GM18526 (cell line): ENCODE measurements around the gene GAB1.

Experiments
- POLR2A ChIP-seq: IDR thresholded peaks from 3 replicates; pipeline ENCODE4 v1.6.1; 2011; ENCODE audit not compliant: insufficient read length; ENCODE audit errors: extremely low read depth

The GAB1 gene

DNA sequence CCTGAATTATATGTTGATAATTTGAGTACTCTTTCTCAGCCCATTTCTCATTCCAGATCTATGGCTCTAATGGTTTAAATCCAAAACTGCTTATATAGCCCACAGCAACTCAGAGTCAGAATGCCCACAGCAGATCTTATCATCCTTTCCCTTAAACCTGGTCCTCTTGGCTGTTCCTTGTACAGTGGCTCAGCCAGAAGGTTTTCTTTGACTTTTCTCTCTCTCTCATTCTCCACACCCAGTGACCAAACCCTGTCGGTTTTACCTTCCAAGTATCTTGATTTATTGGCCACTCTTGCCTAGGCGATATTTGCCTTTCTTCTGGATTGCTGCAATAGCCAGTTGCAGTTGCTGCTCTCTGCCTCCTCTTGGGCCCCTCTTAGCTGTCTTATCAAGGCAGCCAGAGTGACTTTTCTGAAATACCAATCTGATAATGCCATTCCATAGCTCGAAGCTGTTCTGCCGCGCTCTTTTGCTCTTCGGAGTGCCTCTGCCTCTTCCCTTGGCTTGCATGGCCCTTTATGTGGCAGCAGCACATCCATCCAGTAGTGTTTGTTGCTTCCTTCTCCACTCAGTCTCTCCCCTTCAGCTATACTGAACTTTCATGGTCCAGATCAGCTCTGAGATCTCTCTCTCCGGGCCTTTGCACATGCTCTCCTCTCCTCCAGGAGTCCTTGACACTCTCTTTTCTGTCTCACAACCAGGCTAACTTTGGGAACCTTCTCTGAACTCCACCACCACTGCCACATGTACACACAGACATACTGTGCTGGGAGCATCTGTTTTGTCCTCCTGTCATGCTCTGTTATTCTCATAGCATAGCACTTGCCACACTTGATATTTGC is 11.8 kb downstream of the GAB1 start:
- no peak for TF ChIP-seq POLR2A

DNA sequence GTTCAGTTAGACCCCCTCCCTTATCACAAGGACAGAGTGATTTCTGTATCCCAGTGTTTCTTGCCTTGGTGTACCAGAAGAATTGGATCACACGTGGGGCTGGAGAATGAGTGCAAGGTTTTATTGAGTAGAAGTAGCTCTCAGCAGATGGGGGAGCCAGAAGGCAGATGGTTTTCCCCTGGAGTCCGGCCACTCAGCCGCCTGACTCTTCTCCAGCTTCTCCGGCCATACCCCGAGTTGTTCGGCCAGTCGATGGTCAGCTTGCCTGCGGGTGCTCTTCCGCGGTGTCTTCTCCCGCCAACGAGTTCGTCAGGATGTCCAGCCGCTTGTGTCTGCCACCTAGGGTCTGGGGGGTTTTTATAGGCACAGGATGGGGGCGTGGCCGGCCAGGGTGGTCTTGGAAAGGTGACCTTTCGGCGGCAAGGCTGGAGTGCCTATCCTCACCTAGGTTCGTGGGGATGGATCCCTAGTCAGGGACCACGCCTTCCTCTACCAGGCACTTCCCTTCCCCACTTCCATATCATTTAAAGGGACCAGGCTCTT is 14.5 kb downstream of the GAB1 start:
- no peak for TF ChIP-seq POLR2A

DNA sequence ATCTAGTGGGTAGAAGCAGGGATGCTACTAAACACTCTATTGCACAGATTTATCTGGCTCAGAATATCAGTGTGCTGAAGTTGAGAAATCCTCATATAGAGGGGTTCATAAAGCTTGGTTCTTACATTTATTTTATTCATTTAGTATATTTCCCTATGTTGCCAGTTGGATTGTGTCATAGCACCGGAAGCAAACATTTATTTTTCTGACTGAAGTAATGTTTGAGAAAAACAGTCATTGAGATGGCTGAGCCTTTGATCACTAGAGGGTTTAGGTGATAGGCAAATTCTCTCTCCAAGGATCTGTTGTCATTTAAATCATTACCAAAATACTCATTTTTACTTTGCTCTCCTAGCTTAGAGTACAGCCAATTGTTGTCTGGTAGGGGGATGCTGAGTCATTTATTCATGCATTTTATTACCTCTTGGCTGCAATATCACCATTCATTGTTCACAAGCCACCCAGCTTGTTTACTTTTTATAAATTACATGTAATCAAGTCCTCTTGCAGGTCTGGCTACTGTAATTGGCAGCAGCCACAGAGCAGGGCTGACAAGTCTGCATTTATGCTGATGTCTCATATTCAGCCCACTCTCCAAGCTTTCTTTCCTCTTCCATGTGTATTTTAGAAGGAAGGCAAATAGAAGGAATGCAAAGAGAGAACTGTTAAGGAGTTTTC is 15.2 kb downstream of the GAB1 start:
- TF ChIP-seq POLR2A = no peak

DNA sequence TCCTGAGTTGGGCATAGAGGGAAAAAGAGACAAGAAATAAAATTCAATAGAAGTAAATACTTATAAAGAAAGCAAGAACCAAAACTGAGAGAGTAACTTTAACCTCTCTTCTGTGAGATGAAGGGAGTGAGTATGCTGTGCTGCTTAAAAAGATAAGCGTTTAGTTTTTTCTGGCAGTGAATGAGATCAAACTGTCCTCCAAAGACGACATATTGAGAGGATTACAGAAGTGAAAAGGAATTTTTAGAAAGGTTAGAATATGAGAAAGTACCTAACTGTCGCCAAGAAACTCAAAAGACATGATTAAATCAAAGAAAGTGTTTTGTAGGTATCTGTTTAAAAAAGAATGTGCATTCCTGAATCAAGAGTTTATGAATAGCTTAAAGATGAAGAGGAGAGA is 16.0 kb downstream of the GAB1 start:
- TF ChIP-seq POLR2A = no peak

DNA sequence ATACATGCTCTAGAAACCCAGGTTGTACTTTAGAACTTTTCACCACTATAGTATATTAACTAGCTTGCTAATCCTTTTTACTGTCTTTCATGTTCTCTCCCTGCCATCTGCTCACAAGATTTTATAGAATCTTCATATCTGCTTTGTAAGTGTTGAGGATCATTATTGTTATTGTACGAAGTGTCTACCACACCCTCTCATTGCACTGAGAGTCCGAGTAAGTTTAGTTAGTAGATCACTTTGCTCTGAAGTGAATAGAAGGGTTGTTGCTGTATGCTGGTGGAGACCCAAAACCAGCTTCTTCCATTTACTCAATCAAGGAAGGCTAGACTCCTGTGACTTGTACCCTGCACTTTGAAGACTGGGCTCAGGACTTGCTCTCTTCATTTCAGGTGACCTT is 17.1 kb downstream of the GAB1 start:
- no peak for TF ChIP-seq POLR2A

DNA sequence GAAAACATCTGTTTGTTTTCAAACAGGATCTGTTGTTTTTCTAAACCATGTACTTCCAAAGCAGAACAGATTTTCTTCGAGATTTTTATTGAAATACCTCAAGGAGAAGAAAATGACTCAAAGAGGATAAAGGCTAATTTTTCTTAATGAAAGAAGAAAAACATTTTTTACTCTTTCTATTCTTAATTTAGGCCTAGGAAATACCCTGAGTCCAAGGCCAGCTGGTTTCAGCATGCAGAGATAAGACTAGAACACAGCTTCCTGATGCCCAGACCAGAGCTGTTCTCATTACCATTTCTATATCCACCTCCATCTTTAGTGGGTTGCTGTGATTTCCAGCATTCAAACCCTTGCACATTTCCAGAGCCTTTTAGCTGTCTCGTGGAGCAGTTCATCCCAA is 18.3 kb downstream of the GAB1 start:
- no peak for TF ChIP-seq POLR2A

DNA sequence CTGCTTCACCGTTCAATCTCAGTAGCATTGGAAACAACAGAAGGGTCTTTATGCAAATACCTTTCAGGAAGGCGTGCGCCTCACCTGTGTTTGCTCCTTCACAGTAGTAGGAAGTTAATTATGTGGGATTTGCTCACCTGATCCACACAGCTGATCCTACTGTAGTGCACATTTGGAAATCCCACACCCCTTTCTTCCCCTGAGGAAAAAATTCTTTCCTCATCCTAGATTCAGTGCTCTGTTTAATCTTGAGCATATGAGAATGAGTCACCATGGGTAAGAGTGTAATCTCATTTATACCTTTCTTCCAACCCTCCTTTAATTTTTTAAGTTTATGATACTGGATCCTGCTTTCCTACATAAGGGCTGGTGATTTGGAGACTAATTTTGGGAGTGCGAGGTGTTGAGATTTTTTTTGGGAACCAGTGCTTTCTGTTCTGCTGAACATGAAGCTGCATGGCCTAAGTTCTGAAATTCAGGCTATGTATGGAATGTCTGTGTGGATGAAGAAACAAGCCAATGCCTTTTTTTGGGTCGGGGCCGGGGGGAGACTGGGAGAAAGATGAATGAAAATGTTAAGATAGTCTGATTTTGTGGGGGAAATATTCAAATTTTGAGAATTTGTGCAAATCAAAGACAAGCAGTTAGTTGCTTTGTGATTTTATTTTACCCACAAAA is 19.0 kb downstream of the GAB1 start:
- TF ChIP-seq POLR2A = no peak

DNA sequence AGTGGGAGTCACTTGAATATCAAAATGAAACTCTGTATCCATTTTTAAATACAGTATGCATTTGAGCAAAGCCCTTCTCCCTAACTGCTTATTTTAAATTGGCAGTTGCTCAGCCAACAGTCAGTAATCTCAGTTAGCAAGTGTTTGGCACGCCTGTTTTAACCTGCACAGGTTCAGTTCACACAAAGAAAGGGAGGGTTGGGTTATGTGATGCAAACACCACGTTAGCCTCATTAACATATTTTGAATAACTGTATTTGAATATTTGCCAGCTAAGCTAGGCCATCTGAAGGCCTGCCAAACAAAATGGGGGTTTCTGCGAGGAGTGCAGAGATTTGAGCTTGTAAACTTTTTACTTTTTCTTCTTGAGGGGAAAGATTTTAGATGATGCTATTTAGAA is 19.8 kb downstream of the GAB1 start:
- no peak for TF ChIP-seq POLR2A

DNA sequence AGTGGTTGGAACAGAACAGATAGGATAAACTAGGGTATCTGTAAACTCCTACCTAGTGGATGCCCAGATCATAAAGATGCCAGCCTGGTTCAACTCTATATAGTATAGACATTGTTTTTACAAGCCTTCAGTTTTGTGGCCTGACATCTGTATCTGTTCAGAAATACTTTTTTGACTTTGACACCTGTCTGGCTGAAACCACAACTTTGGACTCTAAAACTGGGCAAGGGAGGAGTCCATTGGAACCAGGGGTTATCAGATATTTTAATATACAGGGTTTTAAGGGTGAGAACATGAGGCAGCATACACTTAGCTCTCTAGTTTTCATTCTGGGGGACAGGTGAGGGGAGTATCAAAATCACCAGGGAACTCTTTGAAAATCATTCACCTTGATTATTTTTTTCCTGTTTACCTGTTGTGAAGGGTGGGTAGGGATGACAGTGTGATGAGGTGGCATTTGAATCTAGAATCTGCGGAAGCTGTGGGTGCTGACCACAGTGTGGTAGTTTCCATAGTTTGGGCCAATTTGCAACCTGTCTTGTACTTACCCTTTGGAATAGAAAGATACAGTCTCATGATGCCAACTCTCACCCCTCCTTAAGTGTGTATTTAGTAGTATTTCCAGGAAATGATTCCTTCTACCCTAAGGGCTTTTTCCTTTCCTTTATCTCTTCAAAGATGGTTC is 20.6 kb downstream of the GAB1 start:
- no peak for TF ChIP-seq POLR2A

DNA sequence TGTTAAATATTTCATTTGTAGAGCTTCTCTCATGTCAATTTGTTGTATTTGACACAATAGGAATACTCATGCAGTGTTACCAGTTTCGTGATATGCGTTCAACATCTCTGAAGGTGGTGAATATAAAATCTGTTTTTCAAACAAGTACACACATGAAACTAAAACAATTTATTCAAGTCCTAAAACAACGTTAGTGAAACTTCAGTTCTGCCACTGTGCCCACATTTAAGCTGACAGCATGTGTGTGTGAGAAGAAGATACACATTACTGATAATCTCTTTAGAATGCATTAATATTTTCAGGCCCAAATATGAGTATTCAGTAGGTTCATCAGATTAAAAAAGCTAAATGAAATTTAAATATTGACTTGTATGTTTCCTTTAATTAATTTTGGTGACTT is 21.7 kb downstream of the GAB1 start:
- no peak for TF ChIP-seq POLR2A

DNA sequence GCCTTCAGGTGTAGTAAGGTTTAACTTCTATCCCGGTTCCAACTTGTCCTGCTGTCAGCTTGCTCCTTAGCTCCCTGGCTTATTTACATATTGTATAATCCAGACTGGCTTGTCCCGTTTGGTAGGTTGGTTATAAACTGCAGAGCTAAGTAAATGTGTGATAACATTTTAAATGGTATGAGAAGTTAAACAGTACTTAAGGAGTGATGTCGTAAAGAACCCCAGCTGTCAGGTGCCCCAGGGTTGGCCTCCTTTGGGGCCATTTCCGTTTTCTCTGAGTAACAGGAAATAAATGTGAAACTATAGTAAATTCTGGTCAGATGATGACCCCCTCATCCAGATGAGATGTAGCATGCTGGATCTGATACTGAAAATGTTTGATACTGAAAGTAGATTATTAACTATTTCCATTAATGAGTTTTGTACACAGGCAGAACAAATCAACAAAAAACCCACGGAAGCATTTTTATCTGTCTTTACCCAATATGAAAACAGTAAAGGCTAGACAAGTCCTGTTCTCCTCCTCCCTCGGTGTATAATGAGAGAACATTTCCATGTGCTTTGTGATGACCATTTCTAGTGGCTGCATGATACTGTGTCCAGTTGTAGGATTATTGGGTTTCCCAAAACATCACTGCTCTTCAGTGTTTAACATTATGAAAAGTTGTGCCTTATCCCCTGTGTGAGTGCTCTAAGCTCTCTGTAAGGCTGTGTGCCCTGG is 22.4 kb downstream of the GAB1 start:
- no peak for TF ChIP-seq POLR2A

DNA sequence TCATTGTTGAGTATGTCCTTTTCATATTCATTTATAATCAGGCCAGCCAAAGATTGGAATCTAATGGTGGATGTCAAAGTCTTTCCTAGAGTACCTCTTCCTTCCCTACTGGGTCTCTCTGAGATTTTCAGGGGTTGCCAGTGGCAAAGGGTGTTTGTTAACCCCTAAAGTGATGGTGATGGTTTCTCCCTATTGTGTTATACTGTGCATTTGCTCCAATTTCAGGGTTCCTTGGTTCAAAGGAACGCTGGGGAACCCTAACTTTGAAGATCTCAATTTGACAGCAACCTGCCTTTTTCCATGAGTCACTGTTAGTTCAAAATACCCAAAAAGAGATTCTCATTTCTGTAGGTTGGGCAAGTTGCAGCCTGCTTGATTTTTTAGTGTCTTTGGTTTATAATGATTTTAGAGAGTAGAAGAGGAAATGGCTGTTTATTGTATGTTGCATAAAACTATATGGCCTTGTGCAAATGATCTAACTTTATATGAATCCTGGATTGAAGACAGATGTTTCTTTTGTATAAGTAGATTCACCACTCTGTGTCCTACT is 23.0 kb downstream of the GAB1 start:
- TF ChIP-seq POLR2A = no peak

DNA sequence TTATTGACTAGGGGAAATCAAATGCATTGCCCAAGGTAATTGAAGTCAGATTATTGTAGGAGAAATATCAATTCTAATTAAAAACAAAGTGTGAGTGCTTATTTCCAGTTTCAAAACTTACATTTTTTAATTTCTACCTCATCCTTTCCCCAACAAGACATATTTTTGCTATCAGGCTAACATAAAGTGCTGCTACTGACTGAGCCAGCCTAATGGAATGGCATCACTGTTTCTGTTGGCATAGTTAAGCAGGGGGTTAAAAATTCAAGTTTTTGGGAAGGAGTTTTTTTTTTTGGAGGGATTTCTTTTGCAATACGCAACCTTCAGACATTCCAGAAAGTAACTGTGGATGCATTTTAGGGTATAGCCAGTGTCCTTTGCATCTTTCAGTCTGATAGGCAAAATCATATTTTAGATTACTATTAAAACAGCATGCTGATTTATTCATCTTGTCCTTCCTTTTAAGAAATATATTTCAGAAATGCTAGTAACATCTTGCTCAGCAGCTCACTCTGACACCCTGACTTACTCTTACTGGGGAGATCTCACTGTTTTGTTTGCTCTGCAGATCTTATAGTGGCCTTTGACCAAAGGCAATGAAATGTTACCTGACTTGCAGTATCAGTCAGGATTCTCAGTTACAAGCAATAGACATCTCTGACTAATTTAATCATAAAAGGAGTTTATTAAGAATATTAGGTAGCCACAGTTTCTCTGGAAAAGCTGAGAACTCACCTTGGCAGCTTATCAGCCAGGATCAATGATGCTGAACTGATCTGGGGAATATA is 24.4 kb downstream of the GAB1 start:
- TF ChIP-seq POLR2A = no peak
